ENCODE measurements around the gene SSBP3.

DNA sequence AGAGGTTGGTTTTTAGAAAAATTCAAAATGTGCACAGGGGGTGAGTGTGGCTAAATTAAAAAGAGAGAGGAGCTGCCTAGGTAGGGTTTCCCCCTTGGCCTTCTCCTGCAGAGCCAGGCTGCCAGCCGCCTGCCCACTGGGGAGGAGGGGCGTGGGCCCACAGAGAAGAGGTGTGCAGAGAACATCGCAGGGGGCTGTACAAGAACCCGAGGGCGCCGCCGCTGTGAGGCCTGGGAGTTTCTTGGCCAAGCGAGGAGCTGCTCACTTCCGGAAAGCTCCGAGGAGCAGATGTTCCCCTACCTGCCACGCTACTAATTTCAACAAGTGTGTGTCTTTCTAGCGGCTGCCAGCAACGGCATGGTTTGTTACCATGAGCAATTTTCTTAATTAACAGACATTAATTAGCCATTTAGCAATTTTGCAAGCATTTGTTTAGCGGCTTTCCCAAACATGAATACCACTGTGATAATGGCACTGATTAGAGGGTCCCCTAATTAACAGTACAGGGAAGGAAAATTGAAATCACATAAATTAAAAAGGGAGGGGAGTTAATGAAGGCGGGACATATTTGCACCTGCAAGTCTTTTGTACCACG is 146.6 kb downstream of the SSBP3 start:
- TF ChIP-seq, protein P1, sequence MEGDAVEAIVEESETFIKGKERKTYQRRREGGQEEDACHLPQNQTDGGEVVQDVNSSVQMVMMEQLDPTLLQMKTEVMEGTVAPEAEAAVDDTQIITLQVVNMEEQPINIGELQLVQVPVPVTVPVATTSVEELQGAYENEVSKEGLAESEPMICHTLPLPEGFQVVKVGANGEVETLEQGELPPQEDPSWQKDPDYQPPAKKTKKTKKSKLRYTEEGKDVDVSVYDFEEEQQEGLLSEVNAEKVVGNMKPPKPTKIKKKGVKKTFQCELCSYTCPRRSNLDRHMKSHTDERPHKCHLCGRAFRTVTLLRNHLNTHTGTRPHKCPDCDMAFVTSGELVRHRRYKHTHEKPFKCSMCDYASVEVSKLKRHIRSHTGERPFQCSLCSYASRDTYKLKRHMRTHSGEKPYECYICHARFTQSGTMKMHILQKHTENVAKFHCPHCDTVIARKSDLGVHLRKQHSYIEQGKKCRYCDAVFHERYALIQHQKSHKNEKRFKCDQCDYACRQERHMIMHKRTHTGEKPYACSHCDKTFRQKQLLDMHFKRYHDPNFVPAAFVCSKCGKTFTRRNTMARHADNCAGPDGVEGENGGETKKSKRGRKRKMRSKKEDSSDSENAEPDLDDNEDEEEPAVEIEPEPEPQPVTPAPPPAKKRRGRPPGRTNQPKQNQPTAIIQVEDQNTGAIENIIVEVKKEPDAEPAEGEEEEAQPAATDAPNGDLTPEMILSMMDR (IDR thresholded peaks at IDR 0.05): no peak
- TF ChIP-seq RCOR1 (IDR thresholded peaks at IDR 0.05; ENCODE audit: low read length) (no peak), RAD21 (IDR thresholded peaks at IDR 0.05; ENCODE audit: low read length) (no peak), EZH2phosphoT487 (IDR thresholded peaks at IDR 0.05; ENCODE audit: borderline replicate concordance, low read depth) (no peak)
